Liver (tissue), 9 donors: ENCODE data around the gene PLAC9. TPM values are rescaled to one million over a fixed set of nuclear protein-coding genes. Genes with fewer than 3 reads are reported as not detected.

Experiments
- DNase-seq: peaks from one replicate; pipeline ENCODE4 v3.0.0-alpha.2; 2017; ENCODE audit warnings: low spot score
- H3K27ac ChIP-seq, 2 donors: one replicate each; pipeline ENCODE4 v1.7.0; 2013; ENCODE audit warnings: inconsistent platforms in 2 of 2, low read length in 2 of 2, control low read depth in 1 of 2, low read depth in 1 of 2, mild to moderate bottlenecking in 1 of 2
- H3K27me3 ChIP-seq, 4 donors: one replicate each; pipeline versions ENCODE4 v1.6.1 to v1.7.0; 2013; ENCODE audit warnings: low read length in 3 of 4, inconsistent platforms in 1 of 4, mild to moderate bottlenecking in 1 of 4, moderate library complexity in 1 of 4; ENCODE audit not compliant: control insufficient read depth in 4 of 4, insufficient read depth in 4 of 4
- H3K36me3 ChIP-seq, 4 donors: one replicate each; pipeline versions ENCODE4 v1.6.1 to v1.7.0; 2013; ENCODE audit warnings: low read length in 3 of 4, mild to moderate bottlenecking in 3 of 4, low read depth in 1 of 4, moderate library complexity in 1 of 4; ENCODE audit not compliant: control insufficient read depth in 4 of 4, insufficient read depth in 3 of 4
- H3K4me1 ChIP-seq, 4 donors: one replicate each; pipeline versions ENCODE4 v1.6.1 to v1.7.0; 2013; ENCODE audit warnings: low read length in 3 of 4, mild to moderate bottlenecking in 3 of 4, moderate library complexity in 1 of 4; ENCODE audit not compliant: control insufficient read depth in 4 of 4, insufficient read depth in 4 of 4
- H3K4me3 ChIP-seq, 3 donors: one replicate each; pipeline versions ENCODE4 v1.6.1 to v1.7.0; 2013; ENCODE audit warnings: low read length in 3 of 3, control low read depth in 1 of 3, low read depth in 1 of 3, mild to moderate bottlenecking in 1 of 3
- H3K9ac ChIP-seq, 2 donors: one replicate each; pipeline ENCODE4 v1.7.0; 2013; ENCODE audit warnings: low read length in 2 of 2, mild to moderate bottlenecking in 2 of 2, moderate library complexity in 2 of 2, control low read depth in 1 of 2, low read depth in 1 of 2
- H3K9me3 ChIP-seq, 4 donors: one replicate each; pipeline versions ENCODE4 v1.6.1 to v1.7.0; 2013; ENCODE audit warnings: low read length in 3 of 4; ENCODE audit not compliant: control insufficient read depth in 4 of 4
- EGR1 ChIP-seq, 2 donors: IDR thresholded peaks; 2 replicates each; pipeline ENCODE4 v1.6.1; 2016 to 2018; ENCODE audit warnings: antibody characterized with exemption in 2 of 2, low read depth in 2 of 2
- FOXA1 ChIP-seq: IDR thresholded peaks from 2 replicates; pipeline ENCODE4 v1.6.1; 2016; ENCODE audit warnings: antibody characterized with exemption
- FOXA2 ChIP-seq: IDR thresholded peaks from 2 replicates; pipeline ENCODE4 v1.6.1; 2016; ENCODE audit warnings: antibody characterized with exemption
- HNF4A ChIP-seq, 2 donors: conservative IDR thresholded peaks; 2 replicates each; pipeline ENCODE4 v1.6.1; 2016; ENCODE audit warnings: antibody characterized with exemption in 2 of 2, mild to moderate bottlenecking in 2 of 2
- HNF4G ChIP-seq: IDR thresholded peaks from 2 replicates; pipeline ENCODE4 v1.6.1; 2016; ENCODE audit warnings: antibody characterized with exemption
- JUND ChIP-seq, 2 donors: IDR thresholded peaks; 2 replicates each; pipeline ENCODE4 v1.6.1; 2016; ENCODE audit warnings: antibody characterized with exemption in 2 of 2
- NR2F2 ChIP-seq: IDR thresholded peaks from 2 replicates; pipeline ENCODE4 v1.6.1; 2016; ENCODE audit warnings: antibody characterized with exemption
- RAD21 ChIP-seq, 2 donors: IDR thresholded peaks; 2 replicates each; pipeline ENCODE4 v1.6.1; 2016; ENCODE audit warnings: antibody characterized with exemption in 2 of 2, mild to moderate bottlenecking in 2 of 2
- RXRA ChIP-seq, 2 donors: IDR thresholded peaks; 2 replicates each; pipeline ENCODE4 v1.6.1; 2017 to 2018; ENCODE audit warnings: antibody characterized with exemption in 2 of 2, mild to moderate bottlenecking in 1 of 2
- SP1 ChIP-seq: IDR thresholded peaks from 2 replicates; pipeline ENCODE4 v1.6.1; 2018; ENCODE audit warnings: antibody characterized with exemption, mild to moderate bottlenecking
- TAF1 ChIP-seq: conservative IDR thresholded peaks from 2 replicates; pipeline ENCODE4 v1.6.1; 2016; ENCODE audit warnings: antibody characterized with exemption, mild to moderate bottlenecking
- YY1 ChIP-seq: IDR thresholded peaks from 2 replicates; pipeline ENCODE4 v1.6.1; 2016; ENCODE audit warnings: antibody characterized with exemption, mild to moderate bottlenecking
- WGBS: extraction: QIAGEN DNeasy Blood & Tissue Kit; methylation state at CpG from one replicate; pipeline ENCODE4 v1.1.7; 2013; 5-methylcytosine and 5-hydroxymethylcytosine counted together
- polyA plus RNA-seq, 2 donors: library from polyadenylated mRNA; stranded (reverse) in 1 of 2; unstranded in 1 of 2; fragments of 200-250 nt in 1 of 2; fragments of >200 nt in 1 of 2; fragmentation: Nextera tagmentation in 1 of 2; extraction: Ambion mirVana in 1 of 2; gene quantifications; one replicate each; pipeline versions ENCODE4 v1.2.1 to v1.2.3, GENCODE V29; 2013 to 2015
- total RNA-seq, 2 donors: library from RNA; depleted of rRNA; stranded (reverse); fragments of >200 nt; gene quantifications; one replicate each; pipeline ENCODE4 v1.2.3, GENCODE V29; 2014
- TF ChIP-seq, protein P1 (sequence below): fragments of 150-350 bp; IDR thresholded peaks from 2 replicates; pipeline ENCODE4 v1.5.1; 2017; ENCODE audit warnings: improper control_type of control experiment, low read depth, low read length; ENCODE audit not compliant: missing input control
- TF ChIP-seq, protein P2 (sequence below): IDR thresholded peaks from 2 replicates; pipeline ENCODE4 v1.6.1; 2016; ENCODE audit warnings: antibody characterized with exemption, mild to moderate bottlenecking
- TF ChIP-seq, protein P3 (sequence below): IDR thresholded peaks from 2 replicates; pipeline ENCODE4 v1.6.1; 2016; ENCODE audit warnings: antibody characterized with exemption
- TF ChIP-seq, protein P4 (sequence below): IDR thresholded peaks from 2 replicates; pipeline ENCODE4 v1.6.1; 2016; ENCODE audit warnings: antibody characterized with exemption
- TF ChIP-seq, protein P5 (sequence below): IDR thresholded peaks from 2 replicates; pipeline ENCODE4 v1.6.1; 2016; ENCODE audit warnings: antibody characterized with exemption
- donor health status: healthy.
- donor health status: healthy.
- donor health status: healthy.
- donor health status: healthy.
- donor health status: healthy.

PLAC9 gene
- total and polyA plus RNA-seq, 4 donors: 0.67 to 5.6 (median 2.1) TPM

DNA sequence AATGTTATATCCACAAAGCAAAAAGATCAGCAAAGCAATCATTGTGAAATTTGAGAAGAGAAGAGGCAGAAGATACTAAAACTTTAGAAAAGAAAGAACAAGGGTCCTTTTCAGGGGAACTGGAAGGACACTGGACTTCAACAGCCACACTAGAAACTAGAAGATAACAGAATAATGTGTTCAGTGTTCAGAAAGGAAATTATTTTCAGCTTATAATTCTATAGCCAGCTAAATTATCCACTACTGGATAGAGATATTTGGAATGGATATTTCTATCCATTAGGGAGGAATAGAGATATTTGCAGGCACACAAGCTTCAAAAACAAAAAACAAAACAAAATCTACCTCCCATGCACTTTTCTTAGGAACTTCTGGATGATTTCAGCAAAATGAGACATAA, 60.0 kb downstream of the PLAC9 start:
- TF ChIP-seq JUND (IDR thresholded peaks at IDR 0.05) (no peak), RAD21 (IDR thresholded peaks at IDR 0.05) (no peak), HNF4A (conservative IDR thresholded peaks at IDR 0.05) (no peak), RXRA (IDR thresholded peaks at IDR 0.05) (no peak), NR2F2 (no peak), FOXA2 (no peak)
- TF ChIP-seq, protein P1, sequence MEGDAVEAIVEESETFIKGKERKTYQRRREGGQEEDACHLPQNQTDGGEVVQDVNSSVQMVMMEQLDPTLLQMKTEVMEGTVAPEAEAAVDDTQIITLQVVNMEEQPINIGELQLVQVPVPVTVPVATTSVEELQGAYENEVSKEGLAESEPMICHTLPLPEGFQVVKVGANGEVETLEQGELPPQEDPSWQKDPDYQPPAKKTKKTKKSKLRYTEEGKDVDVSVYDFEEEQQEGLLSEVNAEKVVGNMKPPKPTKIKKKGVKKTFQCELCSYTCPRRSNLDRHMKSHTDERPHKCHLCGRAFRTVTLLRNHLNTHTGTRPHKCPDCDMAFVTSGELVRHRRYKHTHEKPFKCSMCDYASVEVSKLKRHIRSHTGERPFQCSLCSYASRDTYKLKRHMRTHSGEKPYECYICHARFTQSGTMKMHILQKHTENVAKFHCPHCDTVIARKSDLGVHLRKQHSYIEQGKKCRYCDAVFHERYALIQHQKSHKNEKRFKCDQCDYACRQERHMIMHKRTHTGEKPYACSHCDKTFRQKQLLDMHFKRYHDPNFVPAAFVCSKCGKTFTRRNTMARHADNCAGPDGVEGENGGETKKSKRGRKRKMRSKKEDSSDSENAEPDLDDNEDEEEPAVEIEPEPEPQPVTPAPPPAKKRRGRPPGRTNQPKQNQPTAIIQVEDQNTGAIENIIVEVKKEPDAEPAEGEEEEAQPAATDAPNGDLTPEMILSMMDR: no peak
- TF ChIP-seq, protein P2, sequence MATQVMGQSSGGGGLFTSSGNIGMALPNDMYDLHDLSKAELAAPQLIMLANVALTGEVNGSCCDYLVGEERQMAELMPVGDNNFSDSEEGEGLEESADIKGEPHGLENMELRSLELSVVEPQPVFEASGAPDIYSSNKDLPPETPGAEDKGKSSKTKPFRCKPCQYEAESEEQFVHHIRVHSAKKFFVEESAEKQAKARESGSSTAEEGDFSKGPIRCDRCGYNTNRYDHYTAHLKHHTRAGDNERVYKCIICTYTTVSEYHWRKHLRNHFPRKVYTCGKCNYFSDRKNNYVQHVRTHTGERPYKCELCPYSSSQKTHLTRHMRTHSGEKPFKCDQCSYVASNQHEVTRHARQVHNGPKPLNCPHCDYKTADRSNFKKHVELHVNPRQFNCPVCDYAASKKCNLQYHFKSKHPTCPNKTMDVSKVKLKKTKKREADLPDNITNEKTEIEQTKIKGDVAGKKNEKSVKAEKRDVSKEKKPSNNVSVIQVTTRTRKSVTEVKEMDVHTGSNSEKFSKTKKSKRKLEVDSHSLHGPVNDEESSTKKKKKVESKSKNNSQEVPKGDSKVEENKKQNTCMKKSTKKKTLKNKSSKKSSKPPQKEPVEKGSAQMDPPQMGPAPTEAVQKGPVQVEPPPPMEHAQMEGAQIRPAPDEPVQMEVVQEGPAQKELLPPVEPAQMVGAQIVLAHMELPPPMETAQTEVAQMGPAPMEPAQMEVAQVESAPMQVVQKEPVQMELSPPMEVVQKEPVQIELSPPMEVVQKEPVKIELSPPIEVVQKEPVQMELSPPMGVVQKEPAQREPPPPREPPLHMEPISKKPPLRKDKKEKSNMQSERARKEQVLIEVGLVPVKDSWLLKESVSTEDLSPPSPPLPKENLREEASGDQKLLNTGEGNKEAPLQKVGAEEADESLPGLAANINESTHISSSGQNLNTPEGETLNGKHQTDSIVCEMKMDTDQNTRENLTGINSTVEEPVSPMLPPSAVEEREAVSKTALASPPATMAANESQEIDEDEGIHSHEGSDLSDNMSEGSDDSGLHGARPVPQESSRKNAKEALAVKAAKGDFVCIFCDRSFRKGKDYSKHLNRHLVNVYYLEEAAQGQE: no peak
- TF ChIP-seq, protein P3, sequence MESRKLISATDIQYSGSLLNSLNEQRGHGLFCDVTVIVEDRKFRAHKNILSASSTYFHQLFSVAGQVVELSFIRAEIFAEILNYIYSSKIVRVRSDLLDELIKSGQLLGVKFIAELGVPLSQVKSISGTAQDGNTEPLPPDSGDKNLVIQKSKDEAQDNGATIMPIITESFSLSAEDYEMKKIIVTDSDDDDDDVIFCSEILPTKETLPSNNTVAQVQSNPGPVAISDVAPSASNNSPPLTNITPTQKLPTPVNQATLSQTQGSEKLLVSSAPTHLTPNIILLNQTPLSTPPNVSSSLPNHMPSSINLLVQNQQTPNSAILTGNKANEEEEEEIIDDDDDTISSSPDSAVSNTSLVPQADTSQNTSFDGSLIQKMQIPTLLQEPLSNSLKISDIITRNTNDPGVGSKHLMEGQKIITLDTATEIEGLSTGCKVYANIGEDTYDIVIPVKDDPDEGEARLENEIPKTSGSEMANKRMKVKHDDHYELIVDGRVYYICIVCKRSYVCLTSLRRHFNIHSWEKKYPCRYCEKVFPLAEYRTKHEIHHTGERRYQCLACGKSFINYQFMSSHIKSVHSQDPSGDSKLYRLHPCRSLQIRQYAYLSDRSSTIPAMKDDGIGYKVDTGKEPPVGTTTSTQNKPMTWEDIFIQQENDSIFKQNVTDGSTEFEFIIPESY: no peak
- Histone ChIP-seq H3K27me3 (no peaks in the 10 kb centered on the region), H3K9me3 (no peaks in the 10 kb centered on the region), H3K4me3 (no peak overlapping the region), H3K4me1 (peaks cover 10 to 36% (median 29%) of the 10 kb centered on the region in 4 donors), H3K36me3 (no peaks in the 10 kb centered on the region), H3K27ac (no peak overlapping the region), H3K9ac (no peak overlapping the region)
- no peak for DNase-seq

DNA sequence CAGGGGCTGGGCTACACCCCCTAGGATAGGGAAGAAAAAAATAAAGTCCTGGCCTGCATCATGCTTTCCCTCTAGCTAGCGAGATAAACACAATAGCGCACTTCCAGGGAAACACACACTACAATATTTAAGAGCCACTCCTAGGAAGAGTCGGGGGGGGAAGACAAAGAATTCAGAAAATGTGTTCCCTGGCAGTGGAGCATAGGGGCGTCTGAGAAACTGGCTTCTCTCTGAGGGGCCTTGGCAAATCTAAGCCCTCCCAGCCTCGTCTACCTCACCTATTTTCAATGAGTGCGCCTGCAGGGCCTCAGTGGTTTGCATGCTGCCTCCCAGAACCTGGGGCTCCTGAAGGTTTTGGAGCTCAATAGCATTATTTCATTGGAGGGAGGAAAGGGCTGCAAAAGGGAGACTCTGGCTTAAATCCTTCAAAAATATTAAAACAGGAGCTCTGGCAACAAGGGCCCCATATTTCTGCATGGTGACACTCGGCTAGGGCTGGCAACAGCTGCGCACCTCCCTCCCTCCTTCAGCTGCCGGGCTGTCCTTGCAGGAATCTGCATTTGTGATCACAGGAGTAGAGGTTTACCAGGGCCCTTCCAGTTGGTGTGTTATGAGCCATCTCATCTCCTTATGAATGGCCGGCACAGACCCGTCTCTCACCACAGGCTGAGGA, 62.0 kb downstream of the PLAC9 start:
- no peak overlapping the region for H3K9ac ChIP-seq
- 90% methylated on average over 11 of the region's 11 CpGs for WGBS

More for the DNA sequence above, 62.0 kb downstream of the PLAC9 start:
- DNase-seq: no peak
- TF ChIP-seq, protein P4, sequence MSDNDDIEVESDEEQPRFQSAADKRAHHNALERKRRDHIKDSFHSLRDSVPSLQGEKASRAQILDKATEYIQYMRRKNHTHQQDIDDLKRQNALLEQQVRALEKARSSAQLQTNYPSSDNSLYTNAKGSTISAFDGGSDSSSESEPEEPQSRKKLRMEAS: no peak
- TF ChIP-seq NR2F2 (no peak), HNF4A (conservative IDR thresholded peaks at IDR 0.05) (no peak), JUND (IDR thresholded peaks at IDR 0.05) (no peak), EGR1 (IDR thresholded peaks at IDR 0.05; ENCODE audit: low read depth in 2 of 2) (no peak), RXRA (IDR thresholded peaks at IDR 0.05) (no peak), SP1 (no peak), FOXA1 (no peak), RAD21 (IDR thresholded peaks at IDR 0.05) (no peak), YY1 (no peak), TAF1 (no peak), HNF4G (no peak)
- TF ChIP-seq, protein P1: no peak
- TF ChIP-seq, protein P5, sequence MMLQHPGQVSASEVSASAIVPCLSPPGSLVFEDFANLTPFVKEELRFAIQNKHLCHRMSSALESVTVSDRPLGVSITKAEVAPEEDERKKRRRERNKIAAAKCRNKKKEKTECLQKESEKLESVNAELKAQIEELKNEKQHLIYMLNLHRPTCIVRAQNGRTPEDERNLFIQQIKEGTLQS: no peak
- TF ChIP-seq, protein P2: no peak
- Histone ChIP-seq H3K4me1 (peaks cover 8 to 37% (median 26%) of the 10 kb centered on the region in 4 donors), H3K27me3 (no peaks in the 10 kb centered on the region), H3K36me3 (no peaks in the 10 kb centered on the region), H3K27ac (peak overlapping the region; percentile 99 to 100), H3K4me3 (no peak overlapping the region), H3K9me3 (no peaks in the 10 kb centered on the region)
